HCT116 (cell line): ENCODE measurements around the gene C4orf50. TPM values are rescaled to one million over a fixed set of nuclear protein-coding genes. Genes with fewer than 3 reads are reported as not detected.

Experiments
- ATAC-seq: fragments of 200-7000 bp; cut with Tn5 transposase; 2 replicates; pipeline ENCODE4 v1.9.1; 2020; ENCODE audit warnings: mild to moderate bottlenecking, moderate library complexity
- BruUV-seq: library from RNA; stranded (reverse); fragments of 400-500 nt; replicated peaks from 2 replicates; lab custom pipeline; 2021; lab: Mats Ljungman, UMichigan
- CTCF ChIA-PET: fragments of 300-600 bp; sonication (Branson Sonifier 250); formaldehyde crosslinking; loops from one replicate; lab custom pipeline; 2021; ENCODE audit warnings: antibody characterized with exemption; lab: Charles Lee
- POLR2A ChIA-PET: fragments of 300-600, 350-600 bp; sonication (Branson Sonifier 250); formaldehyde crosslinking; loops from one replicate; lab custom pipeline; 2021; ENCODE audit warnings: antibody characterized with exemption; lab: Charles Lee
- RAD21 ChIA-PET, 2 experiments: fragments of 300-600 bp; sonication (Branson Sonifier 250); formaldehyde crosslinking; loops; one replicate each; lab custom pipeline; 2023; ENCODE audit warnings: low total read pairs in 2 of 2; ENCODE audit not compliant: uncharacterized antibody in 2 of 2, unreplicated experiment in 2 of 2, low non-redundant PET in 1 of 2; lab: Charles Lee
- DNase-seq: peaks from one replicate; pipeline ENCODE4 v3.0.0-alpha.2; 2010; ENCODE audit warnings: low read depth, low spot score
- H2AFZ ChIP-seq: fragments of 200-600 bp; shearing (Covaris generic), sonication (generic); 2 replicates; pipeline ENCODE4 v1.6.1; 2017; ENCODE audit warnings: low read depth, mixed run types, mixed read lengths, antibody characterized with exemption, low read length; ENCODE audit not compliant: poor library complexity, severe bottlenecking
- H3K27ac ChIP-seq: 2 replicates; pipeline ENCODE4 v1.5.1; 2012; ENCODE audit warnings: low read depth, low read length
- H3K27me3 ChIP-seq: fragments of 200-600 bp; sonication (generic); 2 replicates; pipeline ENCODE4 v1.6.1; 2016; ENCODE audit warnings: mixed run types, low read length, mixed read lengths; ENCODE audit not compliant: insufficient read depth
- H3K36me3 ChIP-seq, 2 experiments: fragments of 200-500 bp in 1 of 2; fragments of 200-600 bp in 1 of 2; sonication (Bioruptor generic) in 1 of 2; sonication (generic) in 1 of 2; 2 replicates each; pipeline versions ENCODE4 v1.5.1 to v1.6.1; 2014 to 2016; ENCODE audit warnings: low read length in 2 of 2, inconsistent platforms in 1 of 2, mixed read lengths in 1 of 2, mixed run types in 1 of 2; ENCODE audit not compliant: insufficient read depth in 2 of 2, control insufficient read depth in 1 of 2
- H3K4me1 ChIP-seq, 2 experiments: fragments of 200-600 bp in 1 of 2; sonication (generic) in 1 of 2; 2 replicates each; pipeline versions ENCODE4 v1.5.1 to v1.6.1; 2012 to 2017; ENCODE audit warnings: low read length in 2 of 2, inconsistent platforms in 1 of 2, mild to moderate bottlenecking in 1 of 2, mixed read lengths in 1 of 2, mixed run types in 1 of 2, moderate library complexity in 1 of 2; ENCODE audit not compliant: insufficient read depth in 2 of 2, control insufficient read depth in 1 of 2
- H3K4me2 ChIP-seq: fragments of 200-600 bp; sonication (generic); 2 replicates; pipeline ENCODE4 v1.6.1; 2017; ENCODE audit warnings: mixed run types, low read length, mixed read lengths
- H3K4me3 ChIP-seq, 2 experiments: fragments of 200-600 bp in 1 of 2; sonication (generic) in 1 of 2; replicated peaks in 1 of 2; 2 replicates each; pipeline ENCODE4 v1.5.1; 2011 to 2016; ENCODE audit warnings: low read length in 2 of 2, control low read depth in 1 of 2, low read depth in 1 of 2, mild to moderate bottlenecking in 1 of 2, mixed read lengths in 1 of 2, mixed run types in 1 of 2
- H3K79me2 ChIP-seq: fragments of 200-600 bp; sonication (generic); 2 replicates; pipeline ENCODE4 v1.6.1; 2017; ENCODE audit warnings: mild to moderate bottlenecking, mixed run types, low read length, moderate library complexity, mixed read lengths; ENCODE audit not compliant: insufficient read depth
- H3K9ac ChIP-seq: fragments of 200-600 bp; sonication (generic); 2 replicates; pipeline ENCODE4 v1.6.1; 2016; ENCODE audit warnings: low read length, mixed read lengths
- H3K9me2 ChIP-seq: fragments of 200-600 bp; sonication (generic), shearing (Covaris generic); 2 replicates; pipeline ENCODE4 v1.6.1; 2017; ENCODE audit warnings: mixed run types, mild to moderate bottlenecking, moderate library complexity; ENCODE audit not compliant: insufficient read depth
- H3K9me3 ChIP-seq, 2 experiments: fragments of 200-500 bp in 1 of 2; fragments of 200-600 bp in 1 of 2; sonication (Bioruptor generic) in 1 of 2; sonication (generic) in 1 of 2; 2 replicates each; pipeline ENCODE4 v1.6.1; 2014 to 2017; ENCODE audit warnings: low read length in 2 of 2, mixed read lengths in 2 of 2, inconsistent platforms in 1 of 2, low read depth in 1 of 2, mild to moderate bottlenecking in 1 of 2, mixed run types in 1 of 2, moderate library complexity in 1 of 2; ENCODE audit not compliant: control insufficient read depth in 1 of 2, insufficient read depth in 1 of 2
- H4K20me1 ChIP-seq: fragments of 200-600 bp; sonication (generic), shearing (Covaris generic); 2 replicates; pipeline ENCODE4 v1.6.1; 2017; ENCODE audit warnings: mixed run types, mild to moderate bottlenecking, moderate library complexity; ENCODE audit not compliant: insufficient read depth
- CEBPB ChIP-seq: IDR thresholded peaks from 2 replicates; pipeline ENCODE4 v1.6.1; 2012; ENCODE audit warnings: low read depth
- EGR1 ChIP-seq: IDR thresholded peaks from 2 replicates; pipeline ENCODE4 v1.6.1; 2012; ENCODE audit warnings: low read depth
- FOSL1 ChIP-seq: IDR thresholded peaks from 2 replicates; pipeline ENCODE4 v1.6.1; 2012; ENCODE audit warnings: low read depth
- JUND ChIP-seq: IDR thresholded peaks from 2 replicates; pipeline ENCODE4 v1.6.1; 2012
- MAX ChIP-seq: IDR thresholded peaks from 2 replicates; pipeline ENCODE4 v1.6.1; 2012
- POLR2AphosphoS5 ChIP-seq: IDR thresholded peaks from 2 replicates; pipeline ENCODE4 v1.6.1; 2011; ENCODE audit warnings: mild to moderate bottlenecking, low read depth, low read length, moderate library complexity
- SP1 ChIP-seq: IDR thresholded peaks from 2 replicates; pipeline ENCODE4 v1.6.1; 2012; ENCODE audit warnings: low read depth
- SRF ChIP-seq: IDR thresholded peaks from 2 replicates; pipeline ENCODE4 v1.6.1; 2012; ENCODE audit warnings: low read depth
- YY1 ChIP-seq: IDR thresholded peaks from 2 replicates; pipeline ENCODE4 v1.6.1; 2011; ENCODE audit warnings: low read length, low read depth, moderate library complexity, mild to moderate bottlenecking; ENCODE audit not compliant: insufficient replicate concordance; ENCODE audit errors: extremely low read depth
- ZFX ChIP-seq: fragments of 450-650 bp; IDR thresholded peaks from 2 replicates; pipeline ENCODE4 v1.6.1; 2017
- intact Hi-C: fragments of 100-400 bp; cut with micrococcal nuclease; formaldehyde crosslinking; loops from 2 replicates; pipeline ENCODE4 v1.10.0; 2022
- total RNA-seq: library from RNA; stranded (reverse); gene quantifications from one replicate; pipeline ENCODE4 v1.2.1, GENCODE V29; 2021; ENCODE audit not compliant: unreplicated experiment
- TF ChIP-seq, protein P1 (sequence below): IDR thresholded peaks from 2 replicates; pipeline ENCODE4 v1.6.1; 2012
- TF ChIP-seq, protein P2 (sequence below): IDR thresholded peaks from 2 replicates; pipeline ENCODE4 v1.6.1; 2012; ENCODE audit warnings: low read depth

The C4orf50 gene
- total RNA-seq, 1 experiment from 2014 or later: not detected

DNA sequence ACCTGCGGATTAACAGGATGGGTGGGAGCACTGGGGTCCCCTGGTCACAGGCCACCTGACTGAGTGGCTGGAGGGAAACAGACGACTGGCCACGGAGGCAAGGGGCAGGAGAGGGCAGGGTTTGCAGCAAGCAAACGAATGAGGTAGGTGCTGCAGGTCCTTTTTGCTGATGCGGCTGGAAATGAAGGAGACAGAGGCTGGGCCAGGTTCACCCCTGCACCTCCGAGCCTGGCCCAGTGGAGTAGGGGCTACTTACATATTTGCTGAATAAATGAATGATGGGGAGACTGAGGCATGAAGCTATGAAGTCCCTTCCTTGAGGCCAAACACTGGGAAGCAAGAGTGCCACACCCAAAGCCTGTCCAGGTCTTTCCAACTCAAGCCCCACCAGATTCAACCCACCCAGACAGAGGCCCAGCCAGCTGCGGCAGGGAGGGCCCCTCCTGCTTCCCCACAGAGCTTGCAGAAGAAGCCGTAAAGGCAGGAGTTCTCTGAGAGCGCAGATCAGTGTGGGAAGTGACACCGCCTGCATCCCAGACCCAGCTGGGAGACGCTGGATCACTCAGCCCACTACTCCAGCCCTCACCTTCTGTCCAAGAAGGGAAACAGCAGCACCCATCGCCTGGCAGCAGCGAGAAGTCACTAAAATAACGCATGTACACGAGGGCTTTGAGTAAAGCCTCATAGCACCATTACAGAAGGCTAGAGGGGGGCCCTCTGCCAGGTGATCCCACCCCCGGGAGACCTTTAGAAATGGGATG lies 36.1 kb upstream of the C4orf50 start:
- no peak overlapping the region for H3K9ac ChIP-seq
- no peak overlapping the region for H2AFZ ChIP-seq
- no peak overlapping the region for H3K27ac ChIP-seq
- TF ChIP-seq CEBPB (no peak), SRF (no peak), MAX (no peak), EGR1 (no peak), YY1 (no peak), SP1 (no peak), POLR2AphosphoS5 (no peak), JUND (no peak), ZFX (no peak), FOSL1 (no peak)
- TF ChIP-seq, protein P1, sequence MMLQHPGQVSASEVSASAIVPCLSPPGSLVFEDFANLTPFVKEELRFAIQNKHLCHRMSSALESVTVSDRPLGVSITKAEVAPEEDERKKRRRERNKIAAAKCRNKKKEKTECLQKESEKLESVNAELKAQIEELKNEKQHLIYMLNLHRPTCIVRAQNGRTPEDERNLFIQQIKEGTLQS: no peak
- TF ChIP-seq, protein P2, sequence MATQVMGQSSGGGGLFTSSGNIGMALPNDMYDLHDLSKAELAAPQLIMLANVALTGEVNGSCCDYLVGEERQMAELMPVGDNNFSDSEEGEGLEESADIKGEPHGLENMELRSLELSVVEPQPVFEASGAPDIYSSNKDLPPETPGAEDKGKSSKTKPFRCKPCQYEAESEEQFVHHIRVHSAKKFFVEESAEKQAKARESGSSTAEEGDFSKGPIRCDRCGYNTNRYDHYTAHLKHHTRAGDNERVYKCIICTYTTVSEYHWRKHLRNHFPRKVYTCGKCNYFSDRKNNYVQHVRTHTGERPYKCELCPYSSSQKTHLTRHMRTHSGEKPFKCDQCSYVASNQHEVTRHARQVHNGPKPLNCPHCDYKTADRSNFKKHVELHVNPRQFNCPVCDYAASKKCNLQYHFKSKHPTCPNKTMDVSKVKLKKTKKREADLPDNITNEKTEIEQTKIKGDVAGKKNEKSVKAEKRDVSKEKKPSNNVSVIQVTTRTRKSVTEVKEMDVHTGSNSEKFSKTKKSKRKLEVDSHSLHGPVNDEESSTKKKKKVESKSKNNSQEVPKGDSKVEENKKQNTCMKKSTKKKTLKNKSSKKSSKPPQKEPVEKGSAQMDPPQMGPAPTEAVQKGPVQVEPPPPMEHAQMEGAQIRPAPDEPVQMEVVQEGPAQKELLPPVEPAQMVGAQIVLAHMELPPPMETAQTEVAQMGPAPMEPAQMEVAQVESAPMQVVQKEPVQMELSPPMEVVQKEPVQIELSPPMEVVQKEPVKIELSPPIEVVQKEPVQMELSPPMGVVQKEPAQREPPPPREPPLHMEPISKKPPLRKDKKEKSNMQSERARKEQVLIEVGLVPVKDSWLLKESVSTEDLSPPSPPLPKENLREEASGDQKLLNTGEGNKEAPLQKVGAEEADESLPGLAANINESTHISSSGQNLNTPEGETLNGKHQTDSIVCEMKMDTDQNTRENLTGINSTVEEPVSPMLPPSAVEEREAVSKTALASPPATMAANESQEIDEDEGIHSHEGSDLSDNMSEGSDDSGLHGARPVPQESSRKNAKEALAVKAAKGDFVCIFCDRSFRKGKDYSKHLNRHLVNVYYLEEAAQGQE: no peak
- H4K20me1 ChIP-seq: no peaks in the 10 kb centered on the region
- H3K27me3 ChIP-seq: peaks cover 13% of the 10 kb centered on the region; the same call in 1 of the 2 replicates
- H3K79me2 ChIP-seq: no peaks in the 10 kb centered on the region
- H3K4me3 ChIP-seq: no peak overlapping the region
- RAD21 ChIA-PET: no interaction called here
- H3K36me3 ChIP-seq: no peaks in the 10 kb centered on the region
- ATAC-seq (no peak), DNase-seq (no peak)
- H3K9me3 ChIP-seq: peaks cover 14 to 22% of the 10 kb centered on the region in 2 experiments; a peak in 2 of 4 replicates
- H3K4me1 ChIP-seq: peaks cover 0 to 5% of the 10 kb centered on the region in 2 experiments; a peak in 2 of 4 replicates
- no peaks in the 10 kb centered on the region for H3K9me2 ChIP-seq
- CTCF ChIA-PET: interaction anchor here (1.0 kb wide), 1 partner anchor 56 kb away, joined by 4 read pairs; no protein-coding TSS in a partner anchor
- intact Hi-C loops: no loop called here
- POLR2A ChIA-PET: no interaction called here
- no peak overlapping the region for H3K4me2 ChIP-seq
- no TSS peak for BruUV-seq
